Loucy (cell line): ENCODE data around the gene LRRC14B.

Experiments
- EZH2phosphoT487 ChIP-seq: fragments of 200-600 bp; IDR thresholded peaks from 2 replicates; pipeline ENCODE4 v1.6.1; 2018; ENCODE audit warnings: antibody characterized with exemption, mild to moderate bottlenecking, moderate library complexity, borderline replicate concordance
- TF ChIP-seq, protein P1 (sequence below): fragments of 200-600 bp; sonication (generic); conservative IDR thresholded peaks from 2 replicates; pipeline ENCODE4 v1.5.1; 2014; ENCODE audit warnings: mild to moderate bottlenecking, antibody characterized with exemption, low read length

DNA sequence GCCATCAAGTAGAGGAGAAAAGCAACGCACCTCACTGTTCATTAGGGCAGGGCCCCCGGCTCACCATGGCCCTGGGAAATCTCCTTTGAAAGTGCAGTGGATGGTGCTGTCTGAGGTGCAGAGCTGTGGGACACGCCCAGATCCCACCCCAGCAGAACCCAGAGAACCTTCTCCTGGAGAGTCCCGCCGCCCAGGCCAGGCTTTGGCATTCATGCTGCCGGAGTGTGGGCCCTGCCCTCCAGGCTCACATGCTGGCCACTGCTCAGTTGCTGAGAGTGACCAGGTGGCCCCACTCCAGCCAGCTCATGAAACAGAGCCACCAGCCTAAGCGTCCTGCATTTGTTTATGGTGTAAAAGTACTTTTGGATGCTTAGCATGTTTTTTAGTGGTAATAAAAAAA is 23.8 kb upstream of the LRRC14B start:
- TF ChIP-seq, protein P1, sequence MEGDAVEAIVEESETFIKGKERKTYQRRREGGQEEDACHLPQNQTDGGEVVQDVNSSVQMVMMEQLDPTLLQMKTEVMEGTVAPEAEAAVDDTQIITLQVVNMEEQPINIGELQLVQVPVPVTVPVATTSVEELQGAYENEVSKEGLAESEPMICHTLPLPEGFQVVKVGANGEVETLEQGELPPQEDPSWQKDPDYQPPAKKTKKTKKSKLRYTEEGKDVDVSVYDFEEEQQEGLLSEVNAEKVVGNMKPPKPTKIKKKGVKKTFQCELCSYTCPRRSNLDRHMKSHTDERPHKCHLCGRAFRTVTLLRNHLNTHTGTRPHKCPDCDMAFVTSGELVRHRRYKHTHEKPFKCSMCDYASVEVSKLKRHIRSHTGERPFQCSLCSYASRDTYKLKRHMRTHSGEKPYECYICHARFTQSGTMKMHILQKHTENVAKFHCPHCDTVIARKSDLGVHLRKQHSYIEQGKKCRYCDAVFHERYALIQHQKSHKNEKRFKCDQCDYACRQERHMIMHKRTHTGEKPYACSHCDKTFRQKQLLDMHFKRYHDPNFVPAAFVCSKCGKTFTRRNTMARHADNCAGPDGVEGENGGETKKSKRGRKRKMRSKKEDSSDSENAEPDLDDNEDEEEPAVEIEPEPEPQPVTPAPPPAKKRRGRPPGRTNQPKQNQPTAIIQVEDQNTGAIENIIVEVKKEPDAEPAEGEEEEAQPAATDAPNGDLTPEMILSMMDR: no peak
- TF ChIP-seq EZH2phosphoT487: no peak
